Panc1 (cell line): ENCODE measurements around the gene ZNF691.

Experiments
- CTCF ChIP-seq: fragments of 450-650 bp; IDR thresholded peaks from 2 replicates; pipeline ENCODE4 v1.5.1; 2017; ENCODE audit warnings: mild to moderate bottlenecking
- TCF7L2 ChIP-seq: IDR thresholded peaks from 2 replicates; pipeline ENCODE4 v1.6.1; 2011; ENCODE audit warnings: mild to moderate bottlenecking, low read depth, low read length, inconsistent platforms

- no peak for TF ChIP-seq CTCF
- TF ChIP-seq TCF7L2: no peak
Measured at GRCh38 chr1:42886046-42886739, 39.8 kb downstream of the ZNF691 start.
